Ishikawa (cell line): ENCODE measurements around the gene GXYLT2.
A peak's percentile ranks its signal among the peaks of the same experiment; 100 is the strongest.

Experiments
- CEBPB ChIP-seq: IDR thresholded peaks from 2 replicates; pipeline ENCODE4 v1.6.1; 2012
- CREB1 ChIP-seq: IDR thresholded peaks from 2 replicates; pipeline ENCODE4 v1.6.1; 2012; ENCODE audit warnings: low read depth
- EGR1 ChIP-seq: IDR thresholded peaks from 2 replicates; pipeline ENCODE4 v1.6.1; 2012
- EP300 ChIP-seq: IDR thresholded peaks from 2 replicates; pipeline ENCODE4 v1.6.1; 2012; ENCODE audit warnings: borderline replicate concordance
- FOXM1 ChIP-seq: IDR thresholded peaks from 2 replicates; pipeline ENCODE4 v1.6.1; 2012; ENCODE audit warnings: low read depth, borderline replicate concordance
- MAX ChIP-seq: IDR thresholded peaks from 2 replicates; pipeline ENCODE4 v1.6.1; 2012
- NFIC ChIP-seq: IDR thresholded peaks from 2 replicates; pipeline ENCODE4 v1.6.1; 2012
- RAD21 ChIP-seq: IDR thresholded peaks from 2 replicates; pipeline ENCODE4 v1.6.1; 2012; ENCODE audit warnings: low read depth
- REST ChIP-seq: IDR thresholded peaks from 2 replicates; pipeline ENCODE4 v1.6.1; 2012; ENCODE audit warnings: low read depth, mild to moderate bottlenecking
- TAF1 ChIP-seq: IDR thresholded peaks from 2 replicates; pipeline ENCODE4 v1.6.1; 2012; ENCODE audit warnings: low read depth, mild to moderate bottlenecking
- TCF12 ChIP-seq: IDR thresholded peaks from 2 replicates; pipeline ENCODE4 v1.6.1; 2012; ENCODE audit warnings: low read depth
- TEAD4 ChIP-seq: IDR thresholded peaks from 2 replicates; pipeline ENCODE4 v1.6.1; 2012
- YY1 ChIP-seq: IDR thresholded peaks from 2 replicates; pipeline ENCODE4 v1.6.1; 2012; ENCODE audit warnings: low read depth
- ZBTB7A ChIP-seq: IDR thresholded peaks from 2 replicates; pipeline ENCODE4 v1.6.1; 2012; ENCODE audit warnings: low read depth
- TF ChIP-seq, protein P1 (sequence below): IDR thresholded peaks from 2 replicates; pipeline ENCODE4 v1.6.1; 2012

The GXYLT2 gene

GRCh38 chr3:72903004-72903403 lies 15.2 kb downstream of the GXYLT2 start:
- peak; percentile 97 for TF ChIP-seq CEBPB
- no peak for TF ChIP-seq TCF12
- TF ChIP-seq TEAD4 = peak; percentile 47
- TF ChIP-seq YY1 = no peak
- TF ChIP-seq, protein P1, sequence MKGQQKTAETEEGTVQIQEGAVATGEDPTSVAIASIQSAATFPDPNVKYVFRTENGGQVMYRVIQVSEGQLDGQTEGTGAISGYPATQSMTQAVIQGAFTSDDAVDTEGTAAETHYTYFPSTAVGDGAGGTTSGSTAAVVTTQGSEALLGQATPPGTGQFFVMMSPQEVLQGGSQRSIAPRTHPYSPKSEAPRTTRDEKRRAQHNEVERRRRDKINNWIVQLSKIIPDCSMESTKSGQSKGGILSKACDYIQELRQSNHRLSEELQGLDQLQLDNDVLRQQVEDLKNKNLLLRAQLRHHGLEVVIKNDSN = no peak

DNA sequence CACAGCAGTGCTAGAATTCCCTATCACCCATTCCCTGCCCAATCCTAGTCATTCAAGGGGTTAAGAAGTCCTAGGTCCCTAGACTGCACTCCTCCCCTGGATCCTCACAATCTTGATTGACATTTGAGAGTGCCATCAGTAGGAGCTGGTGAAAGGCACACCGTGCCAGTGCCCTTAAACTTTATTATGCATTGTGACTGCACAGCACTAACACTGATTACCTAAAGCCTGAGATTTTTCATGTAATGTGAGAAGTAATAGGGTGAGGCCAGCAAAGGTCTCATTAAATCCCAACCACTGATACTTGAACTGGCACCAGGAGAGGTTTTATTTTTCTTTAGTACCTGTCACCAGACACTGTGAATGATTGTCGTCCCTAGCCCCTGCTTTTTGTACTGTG lies 16.3 kb downstream of the GXYLT2 start:
- TF ChIP-seq NFIC (peak; percentile 66), CREB1 (no peak), TEAD4 (no peak)
- TF ChIP-seq, protein P1 = no peak

GRCh38 chr3:72906154-72906553 lies 18.3 kb downstream of the GXYLT2 start:
- TF ChIP-seq NFIC = no peak
- no peak for TF ChIP-seq CEBPB
- TF ChIP-seq, protein P1 = no peak
- no peak for TF ChIP-seq RAD21
- TF ChIP-seq MAX = no peak
- no peak for TF ChIP-seq TAF1
- no peak for TF ChIP-seq YY1
- no peak for TF ChIP-seq ZBTB7A
- no peak for TF ChIP-seq TEAD4
- TF ChIP-seq FOXM1 = no peak
- TF ChIP-seq EP300 = no peak
- no peak for TF ChIP-seq CREB1
- no peak for TF ChIP-seq REST
- TF ChIP-seq TCF12 = no peak
- no peak for TF ChIP-seq EGR1

DNA sequence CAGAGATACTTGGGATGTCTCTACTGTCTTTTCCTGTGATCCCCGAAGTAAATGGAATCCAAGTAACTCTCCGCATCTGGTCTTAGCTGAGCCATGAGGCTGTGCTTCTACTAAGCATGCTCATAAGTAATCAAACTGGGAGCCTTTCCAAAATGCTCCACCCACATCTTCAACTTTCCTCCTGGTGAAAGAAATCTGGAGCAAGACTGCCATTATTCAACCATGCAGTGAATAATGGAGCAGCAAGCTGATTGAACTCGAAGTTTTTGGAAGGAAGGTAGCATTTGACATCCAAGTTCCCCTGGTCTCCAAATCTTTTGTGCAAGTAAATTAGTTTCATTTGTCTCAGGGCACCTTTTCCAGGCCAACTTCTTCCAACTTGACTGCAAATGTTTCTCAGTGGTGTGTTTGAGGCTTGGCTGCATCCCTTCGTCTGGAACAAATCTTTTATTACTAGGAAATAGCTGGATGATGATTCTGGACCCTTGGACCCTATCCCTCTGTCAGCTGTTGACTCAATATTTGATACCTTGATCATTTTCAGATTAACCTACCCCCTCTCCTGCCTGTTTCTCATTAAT lies 19.4 kb downstream of the GXYLT2 start:
- TF ChIP-seq CREB1 (no peak), YY1 (no peak), FOXM1 (no peak), MAX (no peak), REST (no peak), CEBPB (no peak), TEAD4 (no peak), TCF12 (no peak), RAD21 (no peak), EP300 (no peak), EGR1 (no peak), ZBTB7A (no peak), NFIC (no peak), TAF1 (no peak)
- TF ChIP-seq, protein P1 = no peak

GRCh38 chr3:72907731-72908620 lies 20.1 kb downstream of the GXYLT2 start:
- 0 out of 2 replicates have a peak, but pooled peaks have one; percentile 22 for TF ChIP-seq TCF12
- TF ChIP-seq, protein P1 = no peak
